Kidney glomerular epithelial cell (primary cell): ENCODE data around the gene CD80.
"Not testable (repeated sequence)": the region's sequence is repeated elsewhere in the genome, so short reads cannot be mapped to it uniquely, and the experiment has no call there.

ENCODE experiments used
- DNase-seq: peaks from one replicate; lab custom pipeline; 2025; lab: John Stamatoyannopoulos, UW

CD80 gene

GRCh38 chr3:119559441-119559963 is at the start of gene CD80:
Gene CD80, minus strand, starts transcription at chr3:119559614. Its CDS starts 1,886 bp downstream, at chr3:119557728.
- DNase-seq = peak; percentile 14

DNA sequence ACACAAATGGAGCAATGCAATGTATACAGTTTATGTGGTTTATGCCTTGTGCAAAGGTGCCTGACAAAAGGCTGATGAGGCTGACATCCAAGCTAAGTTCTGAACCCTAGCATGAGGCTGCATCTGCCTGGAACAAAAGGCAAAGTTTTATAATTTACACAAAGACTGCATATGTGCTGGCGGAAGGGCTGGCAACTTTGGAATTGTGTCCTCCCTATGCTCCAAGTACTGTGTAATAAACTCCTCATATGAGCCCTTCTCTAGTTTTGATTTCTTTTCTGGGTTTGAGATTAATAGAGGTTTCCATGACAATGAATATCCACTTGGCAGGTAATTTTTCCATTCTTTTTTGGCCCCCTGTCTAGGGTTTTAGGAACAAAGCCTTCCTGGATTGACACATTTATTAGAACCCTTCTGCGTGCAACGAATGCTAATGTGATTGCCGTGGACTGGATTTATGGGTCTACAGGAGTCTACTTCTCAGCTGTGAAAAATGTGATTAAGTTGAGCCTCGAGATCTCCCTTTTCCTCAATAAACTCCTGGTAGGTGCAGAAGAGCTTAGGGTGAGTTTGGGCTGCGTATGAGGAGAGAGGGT is 49.1 kb upstream of the CD80 start:
- no peak for DNase-seq

DNA sequence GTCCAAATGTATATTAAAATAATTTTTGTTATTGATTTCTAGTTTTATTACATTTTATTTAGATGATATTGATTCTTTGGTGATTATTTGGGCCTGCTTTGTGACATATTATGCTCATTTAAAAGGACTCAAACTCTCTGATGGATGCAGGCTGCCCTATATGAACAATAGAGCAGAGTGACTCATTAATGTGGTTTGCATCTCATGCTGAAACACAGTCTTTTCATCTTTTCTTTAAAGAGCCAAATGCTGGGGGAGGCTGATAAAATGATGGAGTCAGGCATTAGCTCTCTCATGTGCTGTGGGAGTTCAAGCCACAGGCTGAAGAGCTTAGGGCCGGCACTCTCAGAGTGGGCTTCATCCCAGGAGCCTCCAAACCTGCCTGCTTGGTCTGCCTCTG is 45.5 kb upstream of the CD80 start:
- DNase-seq = peak; percentile 54

DNA sequence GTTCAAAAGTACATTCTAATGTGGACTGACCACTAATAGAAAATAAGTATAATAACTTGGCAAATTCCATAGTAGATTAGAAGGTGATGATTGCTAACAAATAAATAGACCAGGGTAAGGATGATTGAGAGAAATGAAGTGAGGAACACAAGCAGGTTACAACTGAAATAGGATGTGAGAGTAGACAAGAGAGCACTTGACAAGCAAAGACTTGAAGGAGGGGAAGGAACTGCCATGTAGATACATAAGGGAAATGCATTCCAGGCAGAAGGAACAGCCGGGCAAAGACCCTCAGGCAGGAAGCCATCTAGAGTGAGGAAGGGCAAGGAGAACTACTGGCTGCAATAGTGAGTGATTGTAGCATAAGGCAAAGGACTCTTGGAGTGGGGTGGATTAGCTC is 43.3 kb upstream of the CD80 start:
- DNase-seq = no peak

GRCh38 chr3:119601154-119601553 is 41.7 kb upstream of the CD80 start:
- no peak for DNase-seq

GRCh38 chr3:119600732-119601131 is 41.3 kb upstream of the CD80 start:
- no peak for DNase-seq

DNA sequence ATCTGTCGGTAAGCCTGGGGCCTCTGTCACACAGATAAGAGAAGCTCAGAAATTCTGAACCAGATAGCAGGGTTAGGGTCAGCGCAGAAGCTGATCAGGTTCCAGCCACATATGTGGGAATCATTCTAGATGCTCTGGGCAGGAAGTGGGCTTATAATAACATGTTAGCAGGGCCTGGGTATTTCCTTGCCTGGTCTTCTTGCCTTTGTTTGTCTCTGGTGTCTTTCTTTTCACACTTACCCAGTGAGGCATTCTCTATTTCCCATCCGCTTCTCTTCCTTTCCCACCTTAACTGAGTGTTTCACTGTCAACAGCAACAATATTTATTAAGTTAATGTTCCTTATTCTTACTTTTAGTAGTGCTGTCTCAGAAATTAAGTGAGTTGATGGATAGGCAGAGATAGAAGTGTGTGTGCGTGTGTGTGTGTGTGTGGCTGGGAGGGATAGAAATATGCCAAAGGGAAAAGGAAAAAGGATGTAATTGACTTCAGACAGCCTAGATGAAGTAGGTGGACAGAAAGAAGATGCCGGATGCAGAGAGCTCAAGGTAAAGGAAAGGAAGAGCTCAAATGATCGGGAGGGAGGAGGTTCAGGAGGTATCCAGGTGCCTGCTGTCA is 40.3 kb upstream of the CD80 start:
- no peak for DNase-seq

DNA sequence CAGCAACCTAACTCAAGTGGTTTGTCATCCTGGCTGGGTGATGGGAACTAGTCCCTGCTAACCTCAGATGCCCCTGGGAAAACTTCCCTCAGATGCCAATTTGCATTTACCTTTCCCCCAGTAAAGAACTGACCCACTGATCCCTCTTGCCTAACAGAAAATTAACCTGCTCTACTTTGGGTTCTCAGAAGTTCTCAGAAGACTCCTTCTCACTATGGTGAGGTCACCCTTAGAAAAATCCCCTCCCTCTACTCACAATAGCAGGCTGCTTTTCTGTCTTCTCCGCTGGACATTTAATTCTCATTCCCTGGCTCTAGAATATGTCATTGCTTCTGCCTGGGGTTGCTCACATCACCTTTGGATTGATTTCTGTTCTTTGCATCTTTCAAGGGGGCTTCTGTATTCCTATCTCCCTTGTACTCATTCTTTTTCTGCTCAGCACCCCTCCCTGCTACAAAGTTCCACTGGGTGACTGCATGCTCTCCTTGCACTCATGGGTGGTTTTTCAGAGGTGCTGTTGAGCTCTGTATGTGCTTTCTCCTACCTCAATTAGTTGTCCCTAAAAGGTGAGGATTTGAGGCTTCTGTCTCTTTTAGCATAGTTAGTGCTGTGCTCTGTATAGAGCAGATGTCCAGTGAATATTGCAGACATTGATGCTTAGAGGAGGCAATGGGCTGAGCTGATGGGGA is 39.1 kb upstream of the CD80 start:
- no peak for DNase-seq

- DNase-seq = peak; percentile 84
Measured at GRCh38 chr3:119597548-119598288, 38.3 kb upstream of the CD80 start, which contains the start of gene PLA1A. Gene PLA1A, plus strand, starts transcription at chr3:119597885. Its CDS starts 29 bp downstream, at chr3:119597914.

- no peak for DNase-seq
Measured at GRCh38 chr3:119596398-119596797, 37.0 kb upstream of the CD80 start.

DNA sequence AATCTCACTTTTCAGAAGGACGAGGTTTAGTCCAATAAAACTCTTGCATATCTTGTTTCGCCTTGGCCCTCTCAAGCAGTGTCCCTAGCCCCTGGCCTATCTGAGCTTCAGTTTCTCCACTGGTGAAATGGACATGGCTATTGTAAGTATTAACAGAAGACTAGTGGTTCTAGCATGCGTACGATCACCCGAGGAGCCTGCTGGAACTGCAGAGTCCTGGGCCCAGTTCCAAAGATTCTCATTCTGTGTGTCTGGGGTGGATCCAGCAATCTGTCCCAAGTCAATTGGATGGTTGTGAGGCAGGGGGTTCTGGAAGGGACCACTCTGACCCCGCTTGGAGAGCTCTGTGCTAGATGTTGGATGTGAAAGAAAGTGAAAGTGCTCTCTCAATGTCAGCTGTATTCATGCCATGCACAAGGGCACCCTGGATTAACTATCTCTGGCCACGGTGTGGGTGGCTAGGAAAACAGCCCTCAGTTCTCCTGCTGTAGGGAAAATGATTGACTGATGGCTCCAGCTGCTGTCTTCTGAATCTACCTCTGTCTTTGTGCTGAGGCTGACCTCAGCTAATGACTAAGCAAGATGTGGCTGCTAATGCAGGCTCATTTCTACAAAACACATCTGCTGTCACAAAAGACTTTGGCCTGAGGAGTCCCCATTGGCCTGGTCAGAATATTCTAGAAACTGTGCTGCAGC is 36.4 kb upstream of the CD80 start:
- peak; percentile 8 for DNase-seq

DNA sequence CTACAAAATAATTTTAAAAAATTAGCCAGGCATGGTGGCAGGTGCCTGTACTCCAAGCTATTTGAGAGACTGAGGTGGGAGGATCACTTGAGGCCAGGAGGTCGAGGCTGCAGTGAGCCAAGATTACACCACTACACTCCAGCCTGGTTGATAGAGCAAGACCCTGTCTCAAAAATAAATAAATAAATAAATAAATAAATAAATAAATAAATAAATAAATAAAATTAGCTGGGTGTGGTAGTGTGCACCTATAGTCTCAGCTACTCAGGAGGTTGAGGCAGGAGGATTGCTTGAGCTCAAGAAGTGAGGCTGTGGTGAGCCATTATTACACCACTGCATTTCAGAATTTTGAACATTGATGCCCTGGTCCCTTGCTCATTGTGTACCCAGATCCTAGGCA is 35.5 kb upstream of the CD80 start:
- DNase-seq = not testable (repeated sequence)

DNA sequence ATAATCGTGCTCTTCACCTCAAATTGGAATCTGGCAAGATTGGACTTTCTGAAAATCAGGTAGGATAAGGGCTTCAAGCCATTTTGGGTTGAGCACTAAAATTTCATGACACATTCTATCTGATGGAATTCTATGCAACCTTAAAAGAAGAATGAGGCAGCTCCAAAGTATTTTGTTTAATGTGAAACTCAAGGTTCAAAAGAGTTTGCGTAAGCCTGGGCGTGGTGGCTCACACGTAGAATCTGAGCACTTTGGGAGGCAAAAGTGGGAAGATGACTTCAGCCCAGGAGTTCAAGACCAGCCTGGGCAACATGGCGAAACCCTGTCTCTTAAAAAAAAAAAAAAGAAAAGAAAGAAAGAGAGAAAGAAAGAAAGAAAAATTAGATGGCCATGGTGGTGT is 34.7 kb upstream of the CD80 start:
- DNase-seq = no peak

DNA sequence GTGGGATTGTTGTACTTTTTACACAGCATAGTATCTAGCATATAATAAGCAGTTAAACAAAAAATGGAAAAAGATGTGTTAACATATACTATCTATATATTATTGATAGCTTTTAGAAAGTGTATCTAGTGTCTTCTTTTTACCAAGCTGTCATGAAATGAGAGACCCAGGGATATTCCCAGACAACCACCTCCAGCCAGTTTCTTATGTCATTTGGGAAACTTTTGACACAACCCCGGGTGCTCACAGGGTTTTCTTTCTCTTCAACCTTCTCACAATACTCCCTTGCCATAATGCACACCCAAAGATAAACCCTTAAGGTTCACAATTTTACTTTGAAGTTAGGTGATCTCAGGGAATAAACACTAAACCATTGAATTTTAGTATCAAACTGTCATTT is 33.4 kb upstream of the CD80 start:
- no peak for DNase-seq

DNA sequence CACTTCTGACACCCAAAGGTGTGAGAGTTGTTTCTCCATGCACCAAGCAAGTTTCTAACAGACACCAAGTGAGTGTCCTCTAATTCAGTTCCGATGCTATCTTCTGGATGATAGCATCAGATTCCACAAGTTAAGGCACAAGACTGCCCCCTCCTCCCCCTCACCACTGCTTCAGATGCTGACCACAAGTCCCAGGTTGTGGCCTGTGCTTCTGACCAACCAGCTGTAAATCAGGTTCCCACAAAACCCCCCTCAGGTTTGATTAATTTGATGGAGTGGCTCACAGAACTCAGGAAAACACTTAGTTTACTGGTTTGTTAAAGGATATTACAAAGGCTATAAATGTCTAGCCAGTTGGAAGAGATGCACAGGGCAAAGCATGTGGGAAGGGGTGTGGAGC is 31.3 kb upstream of the CD80 start:
- no peak for DNase-seq

DNA sequence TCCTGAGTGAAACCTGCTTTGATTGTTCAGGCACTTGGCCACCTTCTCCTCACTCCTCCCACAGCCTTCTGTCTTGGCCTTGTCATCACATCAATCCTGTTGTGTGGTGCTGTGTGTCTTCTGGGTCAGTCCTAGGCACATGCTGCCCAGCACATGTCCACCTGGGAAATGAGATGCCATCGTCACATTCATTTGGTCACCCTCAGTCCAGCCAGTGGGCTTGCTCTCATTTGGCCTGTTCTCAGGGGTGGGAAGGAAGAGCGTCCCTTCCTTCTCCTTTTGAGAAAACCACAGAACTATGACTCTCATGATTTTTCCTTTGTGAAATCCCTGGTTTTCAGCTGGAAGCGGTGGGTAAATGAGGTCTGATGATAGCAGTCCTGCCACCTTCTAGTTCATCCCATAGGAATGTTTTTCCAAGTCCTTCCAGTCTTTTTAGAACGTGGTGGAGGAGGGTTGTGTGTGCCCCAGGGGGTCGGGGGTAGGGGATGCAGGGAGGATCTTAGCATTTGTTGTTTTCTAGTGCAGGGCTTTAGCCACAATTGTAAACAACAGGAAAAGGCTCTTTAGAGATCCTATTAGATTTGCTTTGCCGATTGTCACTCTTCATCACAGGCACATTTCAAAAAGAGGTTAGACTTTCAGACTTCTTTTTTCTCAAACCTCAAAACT is 29.8 kb upstream of the CD80 start:
- DNase-seq = no peak

DNA sequence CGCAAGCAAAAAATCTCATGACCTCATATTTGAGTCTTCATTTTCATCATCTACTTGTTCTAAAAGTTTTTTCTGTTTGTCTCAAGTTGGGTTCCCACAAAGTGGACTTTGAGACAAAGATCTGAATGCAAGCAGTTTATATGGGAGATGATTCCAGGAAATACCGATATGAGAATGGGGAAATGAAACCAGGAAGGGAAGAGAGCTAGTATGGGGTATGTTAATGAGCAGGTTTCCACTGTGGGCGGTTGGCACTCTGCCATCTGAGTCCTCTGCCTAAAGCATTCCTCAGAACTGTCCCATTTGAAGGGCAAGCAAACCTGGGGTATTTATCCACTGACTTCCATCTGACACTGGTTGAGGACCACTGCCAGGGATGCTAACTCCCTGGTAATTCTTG is 28.7 kb upstream of the CD80 start:
- DNase-seq = no peak

DNA sequence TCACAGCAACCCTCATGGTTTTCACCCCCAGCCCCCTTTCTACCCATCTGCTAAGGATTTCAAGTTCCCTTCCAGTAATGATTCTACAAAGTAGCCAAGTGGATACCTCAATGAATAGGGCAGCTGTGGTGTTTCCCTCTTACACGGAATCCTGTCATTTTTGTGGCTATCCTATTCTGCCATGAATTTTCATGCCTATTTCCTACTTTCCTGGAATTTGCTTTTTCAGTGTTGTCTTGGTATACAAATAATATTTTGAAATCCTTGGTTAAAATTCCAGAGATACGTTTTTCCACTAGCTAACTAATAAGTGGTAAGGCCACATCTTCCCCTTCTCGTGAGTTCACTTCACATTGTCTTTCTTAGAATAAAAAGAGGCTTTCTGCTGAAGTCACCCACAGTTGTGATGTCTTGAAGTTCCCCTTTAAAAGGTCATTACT is 27.3 kb upstream of the CD80 start:
- DNase-seq = no peak

- DNase-seq = no peak
Measured at GRCh38 chr3:119585856-119586570, 26.6 kb upstream of the CD80 start.

GRCh38 chr3:119585208-119585607 is 25.8 kb upstream of the CD80 start:
- no peak for DNase-seq

GRCh38 chr3:119582178-119582577 is 22.8 kb upstream of the CD80 start:
- peak; percentile 63 for DNase-seq
